PC-9 (cell line): ENCODE measurements around the gene TRABD. TPM values are rescaled to one million over a fixed set of nuclear protein-coding genes. Genes with fewer than 3 reads are reported as not detected.

ENCODE experiments used
- BruUV-seq: library from RNA; stranded (reverse); fragments of 400-500 nt; replicated peaks from 2 replicates; lab custom pipeline; 2021; lab: Mats Ljungman, UMichigan
- CTCF ChIA-PET: fragments of 300-600 bp; sonication (Branson Sonifier 250); formaldehyde crosslinking; loops from one replicate; lab custom pipeline; 2022; ENCODE audit warnings: antibody characterized with exemption; lab: Charles Lee
- POLR2A ChIA-PET: fragments of 300-600 bp; sonication (Branson Sonifier 250); formaldehyde crosslinking; loops from one replicate; lab custom pipeline; 2022; ENCODE audit warnings: antibody characterized with exemption; ENCODE audit not compliant: unreplicated experiment; lab: Charles Lee
- DNase-seq, 2 experiments: peaks; one replicate each; pipeline versions ENCODE4 v3.0.0 to v3.0.0-alpha.2; 2015 to 2022; ENCODE audit warnings: mixed read lengths in 1 of 2
- H2AFZ ChIP-seq: fragments of 200-600 bp; sonication (generic); 2 replicates; pipeline ENCODE4 v1.8.1; 2017; ENCODE audit warnings: antibody characterized with exemption
- H3F3A ChIP-seq: fragments of 200-600 bp; sonication (generic); 2 replicates; pipeline ENCODE4 v1.8.1; 2017; ENCODE audit warnings: antibody characterized with exemption, mild to moderate bottlenecking, low read depth; ENCODE audit not compliant: insufficient read depth
- H3K27ac ChIP-seq: fragments of 200-600 bp; sonication (generic); 2 replicates; pipeline ENCODE4 v1.6.1; 2016; ENCODE audit warnings: mixed run types
- H3K27me3 ChIP-seq: fragments of 200-600 bp; sonication (generic); 2 replicates; pipeline ENCODE4 v1.6.1; 2016; ENCODE audit warnings: low read depth, mixed run types; ENCODE audit not compliant: insufficient read depth
- H3K36me3 ChIP-seq: fragments of 200-600 bp; sonication (generic); 2 replicates; pipeline ENCODE4 v1.6.1; 2016; ENCODE audit warnings: low read depth, mixed run types
- H3K4me1 ChIP-seq: fragments of 200-600 bp; sonication (generic); replicated peaks from 2 replicates; pipeline ENCODE4 v1.6.1; 2016; ENCODE audit warnings: mixed run types; ENCODE audit not compliant: insufficient read depth
- H3K4me2 ChIP-seq: fragments of 200-600 bp; sonication (generic); 2 replicates; pipeline ENCODE4 v1.6.1; 2017; ENCODE audit warnings: mixed run types
- H3K4me3 ChIP-seq: fragments of 200-600 bp; sonication (generic); 2 replicates; pipeline ENCODE4 v1.6.1; 2016; ENCODE audit warnings: mixed run types
- H3K79me2 ChIP-seq: fragments of 200-600 bp; sonication (generic); 2 replicates; pipeline ENCODE4 v1.6.1; 2017; ENCODE audit warnings: low read depth, mixed run types
- H3K9me2 ChIP-seq: fragments of 200-600 bp; sonication (generic); 2 replicates; pipeline ENCODE4 v1.8.1; 2017; ENCODE audit warnings: mild to moderate bottlenecking; ENCODE audit not compliant: insufficient read depth
- H3K9me3 ChIP-seq: fragments of 200-600 bp; sonication (generic); 2 replicates; pipeline ENCODE4 v1.8.1; 2016; ENCODE audit warnings: low read depth; ENCODE audit not compliant: insufficient read depth
- H4K20me1 ChIP-seq: fragments of 200-600 bp; sonication (generic); 2 replicates; pipeline ENCODE4 v1.8.1; 2017; ENCODE audit not compliant: insufficient read depth
- CTCF ChIP-seq: fragments of 200-600 bp; sonication (generic); conservative IDR thresholded peaks from 2 replicates; pipeline ENCODE4 v1.6.1; 2017; ENCODE audit warnings: mixed run types, antibody characterized with exemption, mild to moderate bottlenecking, moderate library complexity
- EZH2 ChIP-seq: fragments of 200-600 bp; sonication (generic); IDR thresholded peaks from 2 replicates; pipeline ENCODE4 v1.8.0; 2017; ENCODE audit warnings: antibody characterized with exemption, low read depth
- intact Hi-C: fragments of 100-400 bp; cut with micrococcal nuclease; formaldehyde crosslinking; loops from one replicate; pipeline ENCODE4 v1.10.0; 2022; ENCODE audit not compliant: unreplicated experiment
- total RNA-seq: library from RNA; stranded (reverse); gene quantifications from 2 replicates; pipeline ENCODE4 v1.2.3, GENCODE V29; 2021

Gene TRABD
- total RNA-seq, 1 experiment from 2014 or later = 68.2 TPM

GRCh38 chr22:50245214-50246072 lies 59.7 kb downstream of the TRABD start:
- ChIA-PET CTCF (interaction anchor here (0.6 kb wide), 2 partner anchors 48 to 248 kb away, joined by 4 to 8 read pairs; no protein-coding TSS in a partner anchor), POLR2A (interaction anchor here (0.6 kb wide), 1 partner anchor 17 kb away, joined by 3 read pairs; no protein-coding TSS in a partner anchor)
- H3K9me3 ChIP-seq = no peaks in the 10 kb centered on the region
- H3K27ac ChIP-seq = peak overlapping the region; percentile 69
- H3K27me3 ChIP-seq = no peaks in the 10 kb centered on the region
- TF ChIP-seq CTCF = no peak
- TF ChIP-seq EZH2 = no peak
- BruUV-seq = no TSS peak
- peaks cover 45% of the 10 kb centered on the region for H3K4me1 ChIP-seq
- 0 out of 2 replicates have a peak, but pooled peaks cover 18% of the 10 kb centered on the region for H3K36me3 ChIP-seq
- peak overlapping the region; percentile 93 for H3K4me2 ChIP-seq
- H2AFZ ChIP-seq = peak overlapping the region; percentile 97
- peaks cover 82% of the 10 kb centered on the region for H3K79me2 ChIP-seq
- H3K4me3 ChIP-seq = peak overlapping the region; percentile 86
- peaks cover 65% of the 10 kb centered on the region for H4K20me1 ChIP-seq
- H3F3A ChIP-seq = peaks cover 48% of the 10 kb centered on the region
- peak; percentile 58 for DNase-seq
- intact Hi-C loops = loop anchor here (2.0 kb wide), 1 partner anchor 81 kb away; the partner anchor contains the start of gene DENND6B
- H3K9me2 ChIP-seq = no peaks in the 10 kb centered on the region

DNA sequence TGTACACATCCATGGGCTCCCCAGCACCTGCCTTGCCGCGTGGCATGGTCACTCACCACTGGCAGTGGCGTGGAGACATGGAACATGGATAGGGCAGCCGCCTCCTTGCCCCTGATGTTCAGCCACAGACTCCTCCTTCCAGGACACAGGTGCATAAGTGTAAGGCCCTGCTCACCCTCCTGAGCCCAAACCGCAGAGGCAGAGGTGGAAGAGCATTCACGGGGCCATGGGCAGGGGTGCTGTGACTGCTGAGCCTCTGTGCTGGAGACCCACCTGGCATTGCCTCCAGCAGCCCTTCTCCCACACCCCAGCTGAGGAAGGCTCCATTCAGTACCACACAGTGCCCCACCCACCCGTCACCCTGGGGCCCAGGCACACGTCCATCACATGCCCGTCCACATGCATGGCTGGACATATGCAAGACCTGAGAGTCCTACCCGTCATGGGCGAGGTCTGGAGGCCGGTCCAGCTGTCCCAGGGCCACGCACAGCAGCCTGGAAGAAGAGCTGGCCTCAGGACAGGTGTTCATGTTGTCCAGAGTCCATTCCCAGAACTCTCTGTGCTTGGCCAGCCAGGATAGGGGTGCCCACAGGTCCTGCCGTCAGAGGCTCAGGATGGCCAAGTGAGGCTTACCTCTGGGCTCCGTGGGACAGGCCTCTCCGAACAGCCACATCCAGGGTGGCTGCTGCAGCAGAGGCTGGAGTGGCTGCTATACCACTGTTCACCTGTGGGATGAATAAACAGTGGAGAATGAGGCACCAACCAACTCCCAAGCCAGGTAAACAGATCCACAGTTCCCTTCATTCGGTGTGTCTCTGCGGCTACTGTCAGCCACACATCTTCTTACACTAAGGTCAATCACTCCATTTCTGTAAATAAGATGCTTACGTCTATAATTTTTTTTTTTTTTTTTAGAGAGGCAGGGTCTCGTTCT lies 60.8 kb downstream of the TRABD start:
- ChIA-PET POLR2A (interaction anchor here (0.6 kb wide), 1 partner anchor 16 kb away, joined by 3 read pairs; no protein-coding TSS in a partner anchor), CTCF (interaction anchor here (0.6 kb wide), 2 partner anchors 47 to 247 kb away, joined by 4 to 8 read pairs; no protein-coding TSS in a partner anchor)
- H3K9me2 ChIP-seq = no peaks in the 10 kb centered on the region
- H4K20me1 ChIP-seq = peaks cover 56% of the 10 kb centered on the region
- H3K9me3 ChIP-seq = no peaks in the 10 kb centered on the region
- no peak overlapping the region for H3K27ac ChIP-seq
- H2AFZ ChIP-seq = no peak overlapping the region
- no peak for DNase-seq
- intact Hi-C loops = no loop called here
- BruUV-seq = no TSS peak
- H3K27me3 ChIP-seq = no peaks in the 10 kb centered on the region
- peaks cover 42% of the 10 kb centered on the region for H3K4me1 ChIP-seq
- TF ChIP-seq CTCF (peak; percentile 61), EZH2 (no peak)
- peak overlapping the region; percentile 86; the same call in 1 of the 2 replicates for H3K4me3 ChIP-seq
- H3K36me3 ChIP-seq = 0 out of 2 replicates have a peak, but pooled peaks cover 18% of the 10 kb centered on the region
- peaks cover 74% of the 10 kb centered on the region for H3K79me2 ChIP-seq
- peak overlapping the region; percentile 93 for H3K4me2 ChIP-seq
- peaks cover 50% of the 10 kb centered on the region for H3F3A ChIP-seq

GRCh38 chr22:50247748-50248147 lies 62.0 kb downstream of the TRABD start:
- TF ChIP-seq CTCF (no peak), EZH2 (no peak)
- no peak overlapping the region for H3K4me3 ChIP-seq
- no peaks in the 10 kb centered on the region for H3K9me3 ChIP-seq
- H3K4me2 ChIP-seq = no peak overlapping the region
- intact Hi-C loops = no loop called here
- H3K4me1 ChIP-seq = peaks cover 31% of the 10 kb centered on the region
- H2AFZ ChIP-seq = no peak overlapping the region
- 0 out of 2 replicates have a peak, but pooled peaks cover 18% of the 10 kb centered on the region for H3K36me3 ChIP-seq
- no peaks in the 10 kb centered on the region for H3K27me3 ChIP-seq
- no peak overlapping the region for H3K27ac ChIP-seq
- peaks cover 61% of the 10 kb centered on the region for H3K79me2 ChIP-seq
- no peak for DNase-seq
- H3K9me2 ChIP-seq = no peaks in the 10 kb centered on the region
- H3F3A ChIP-seq = peaks cover 59% of the 10 kb centered on the region
- CTCF ChIA-PET = interaction anchor here (0.6 kb wide), 2 partner anchors 32 to 41 kb away, joined by 3 to 4 read pairs; no protein-coding TSS in a partner anchor
- H4K20me1 ChIP-seq = peaks cover 54% of the 10 kb centered on the region
- POLR2A ChIA-PET = no interaction called here
- no TSS peak for BruUV-seq
